Endodermal cell (in vitro differentiated cells): ENCODE results near the gene MYH16. TPM values are rescaled to one million over a fixed set of nuclear protein-coding genes. Genes with fewer than 3 reads are reported as not detected.

Experiments
- DNase-seq: peaks from one replicate; pipeline ENCODE4 v3.0.0-alpha.2; 2017
- H3K27ac ChIP-seq: 2 replicates; pipeline ENCODE4 v1.5.1; 2013; ENCODE audit warnings: mild to moderate bottlenecking, low read depth, low read length, moderate library complexity
- H3K27me3 ChIP-seq: 2 replicates; pipeline ENCODE4 v1.6.1; 2013; ENCODE audit warnings: mild to moderate bottlenecking, low read length, moderate library complexity; ENCODE audit not compliant: insufficient read depth, control insufficient read depth, poor library complexity, severe bottlenecking
- H3K36me3 ChIP-seq: 2 replicates; pipeline ENCODE4 v1.7.0; 2013; ENCODE audit warnings: mild to moderate bottlenecking, low read length, moderate library complexity; ENCODE audit not compliant: control insufficient read depth, insufficient read depth
- H3K4me1 ChIP-seq: one replicate; pipeline ENCODE4 v1.7.0; 2013; ENCODE audit warnings: low read length; ENCODE audit not compliant: control insufficient read depth, insufficient read depth
- H3K4me3 ChIP-seq: 2 replicates; pipeline ENCODE4 v1.5.1; 2013; ENCODE audit warnings: mild to moderate bottlenecking, low read length, moderate library complexity
- H3K9ac ChIP-seq: 2 replicates; pipeline ENCODE4 v1.6.1; 2013; ENCODE audit warnings: mild to moderate bottlenecking, low read length, moderate library complexity; ENCODE audit not compliant: poor library complexity, severe bottlenecking; ENCODE audit errors: extremely low read depth
- H3K9me3 ChIP-seq: 2 replicates; pipeline ENCODE4 v1.6.1; 2013; ENCODE audit warnings: mild to moderate bottlenecking, low read length, moderate library complexity; ENCODE audit not compliant: control insufficient read depth
- H3K27ac Mint-ChIP-seq: 2 replicates; pipeline ENCODE4 v1.8.0; 2020; ENCODE audit warnings: mixed read lengths
- H3K27me3 Mint-ChIP-seq: 2 replicates; pipeline ENCODE4 v1.8.0; 2021; ENCODE audit warnings: mild to moderate bottlenecking, mixed read lengths; ENCODE audit not compliant: insufficient read depth
- H3K36me3 Mint-ChIP-seq: 2 replicates; pipeline ENCODE4 v1.8.0; 2020; ENCODE audit warnings: low read depth, mixed read lengths
- H3K4me1 Mint-ChIP-seq: 2 replicates; pipeline ENCODE4 v1.8.0; 2020; ENCODE audit warnings: mixed read lengths
- H3K4me3 Mint-ChIP-seq: 2 replicates; pipeline ENCODE4 v1.8.0; 2020; ENCODE audit warnings: mild to moderate bottlenecking, moderate library complexity, mixed read lengths
- H3K9me3 Mint-ChIP-seq: 2 replicates; pipeline ENCODE4 v1.8.0; 2020; ENCODE audit warnings: mild to moderate bottlenecking, mixed read lengths
- WGBS, 2 experiments: methylation state at CpG; one replicate each; pipeline versions ENCODE4 v1.1.5 to v1.1.7; 2013; ENCODE audit warnings: missing lambda C conversion rate in 2 of 2, mixed read lengths in 1 of 2; ENCODE audit not compliant: insufficient coverage in 1 of 2, insufficient read length in 1 of 2; 5-methylcytosine and 5-hydroxymethylcytosine counted together
- total RNA-seq, 2 donors: library from RNA; stranded (reverse); fragmentation: NEBNext Ultra II Directional in 1 of 2; extraction: Animal tissue kit (Norgen Biotek cat#: 25700) in 1 of 2; gene quantifications; 2 replicates in 1 of 2; 3 replicates in 1 of 2; pipeline ENCODE4 v1.2.1, GENCODE V29; 2021
- TF ChIP-seq, protein P1 (sequence below): fragments of 200-600 bp; sonication (generic); conservative IDR thresholded peaks from 2 replicates; pipeline ENCODE4 v1.5.0; 2021; ENCODE audit warnings: antibody characterized with exemption, mild to moderate bottlenecking

Gene MYH16
- total RNA-seq, 2 donors from 2014 or later = not detected

DNA sequence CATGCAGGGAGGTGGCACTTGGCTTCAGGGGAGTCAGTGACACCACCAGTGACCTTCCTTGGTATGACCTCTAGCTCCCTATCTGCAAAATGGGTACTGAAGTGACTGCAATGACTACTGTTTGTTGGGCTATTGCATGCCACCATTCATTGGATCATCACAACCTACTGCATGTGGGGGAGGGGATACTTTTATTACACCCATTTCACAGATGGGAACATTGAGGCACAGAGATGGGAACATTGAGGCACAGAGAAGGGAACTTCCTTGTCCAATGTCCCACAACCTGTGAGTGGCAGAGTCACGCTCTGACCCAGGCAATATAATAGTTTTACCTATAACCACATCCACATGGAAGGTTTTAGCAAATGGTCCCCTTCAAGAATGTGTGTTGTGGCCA lies 12.2 kb upstream of the MYH16 start:
- TF ChIP-seq, protein P1, sequence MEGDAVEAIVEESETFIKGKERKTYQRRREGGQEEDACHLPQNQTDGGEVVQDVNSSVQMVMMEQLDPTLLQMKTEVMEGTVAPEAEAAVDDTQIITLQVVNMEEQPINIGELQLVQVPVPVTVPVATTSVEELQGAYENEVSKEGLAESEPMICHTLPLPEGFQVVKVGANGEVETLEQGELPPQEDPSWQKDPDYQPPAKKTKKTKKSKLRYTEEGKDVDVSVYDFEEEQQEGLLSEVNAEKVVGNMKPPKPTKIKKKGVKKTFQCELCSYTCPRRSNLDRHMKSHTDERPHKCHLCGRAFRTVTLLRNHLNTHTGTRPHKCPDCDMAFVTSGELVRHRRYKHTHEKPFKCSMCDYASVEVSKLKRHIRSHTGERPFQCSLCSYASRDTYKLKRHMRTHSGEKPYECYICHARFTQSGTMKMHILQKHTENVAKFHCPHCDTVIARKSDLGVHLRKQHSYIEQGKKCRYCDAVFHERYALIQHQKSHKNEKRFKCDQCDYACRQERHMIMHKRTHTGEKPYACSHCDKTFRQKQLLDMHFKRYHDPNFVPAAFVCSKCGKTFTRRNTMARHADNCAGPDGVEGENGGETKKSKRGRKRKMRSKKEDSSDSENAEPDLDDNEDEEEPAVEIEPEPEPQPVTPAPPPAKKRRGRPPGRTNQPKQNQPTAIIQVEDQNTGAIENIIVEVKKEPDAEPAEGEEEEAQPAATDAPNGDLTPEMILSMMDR = no peak
- 73% methylated on average over 1 of the region's 1 CpG; no CpG with 5 or more reads in 1 of the 2 experiments for WGBS, 2 experiments
- H3K27me3 Mint-ChIP-seq = peaks cover 16% of the 10 kb centered on the region
- Histone ChIP-seq H3K9me3 (no peaks in the 10 kb centered on the region), H3K36me3 (no peaks in the 10 kb centered on the region), H3K27me3 (peaks cover 17% of the 10 kb centered on the region), H3K4me3 (no peak overlapping the region), H3K9ac (no peak overlapping the region), H3K4me1 (no peaks in the 10 kb centered on the region), H3K27ac (no peak overlapping the region)
- H3K9me3 Mint-ChIP-seq = no peaks in the 10 kb centered on the region
- no peaks in the 10 kb centered on the region for H3K4me1 Mint-ChIP-seq
- H3K36me3 Mint-ChIP-seq = no peaks in the 10 kb centered on the region
- DNase-seq = no peak
- H3K27ac Mint-ChIP-seq = no peak overlapping the region
- no peak overlapping the region for H3K4me3 Mint-ChIP-seq

DNA sequence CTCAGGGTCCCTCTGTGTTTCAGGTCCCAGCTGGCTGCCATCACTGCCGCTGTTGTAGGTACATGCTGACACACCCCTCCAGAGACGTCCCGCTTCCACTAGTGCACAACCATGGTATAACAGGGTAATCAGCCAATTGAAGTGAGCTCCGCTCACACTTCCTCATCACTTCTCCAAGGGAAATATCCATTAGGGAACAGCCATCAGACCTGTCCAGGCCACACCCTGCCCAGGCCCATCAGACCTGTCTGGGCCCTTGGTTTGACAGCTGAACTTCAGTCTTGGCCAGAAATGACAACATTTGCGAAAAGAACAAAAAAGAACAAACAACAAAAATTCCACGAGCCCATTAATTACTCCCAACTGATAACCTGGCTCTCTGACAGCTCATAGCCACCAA lies 11.0 kb upstream of the MYH16 start:
- 92 to 100% methylated on average over 1 to 6 of the region's 6 CpGs for WGBS, 2 experiments
- H3K9me3 ChIP-seq = no peaks in the 10 kb centered on the region
- no peaks in the 10 kb centered on the region for H3K36me3 ChIP-seq
- H3K9me3 Mint-ChIP-seq = no peaks in the 10 kb centered on the region
- no peaks in the 10 kb centered on the region for H3K4me1 ChIP-seq
- peaks cover 19% of the 10 kb centered on the region for H3K27me3 Mint-ChIP-seq
- no peak for DNase-seq
- no peaks in the 10 kb centered on the region for H3K36me3 Mint-ChIP-seq
- no peak overlapping the region for H3K27ac Mint-ChIP-seq
- H3K4me1 Mint-ChIP-seq = no peaks in the 10 kb centered on the region
- H3K4me3 Mint-ChIP-seq = no peak overlapping the region
- TF ChIP-seq, protein P1 = no peak
- no peak overlapping the region for H3K4me3 ChIP-seq
- peaks cover 21% of the 10 kb centered on the region for H3K27me3 ChIP-seq
- H3K27ac ChIP-seq = no peak overlapping the region
- H3K9ac ChIP-seq = no peak overlapping the region

DNA sequence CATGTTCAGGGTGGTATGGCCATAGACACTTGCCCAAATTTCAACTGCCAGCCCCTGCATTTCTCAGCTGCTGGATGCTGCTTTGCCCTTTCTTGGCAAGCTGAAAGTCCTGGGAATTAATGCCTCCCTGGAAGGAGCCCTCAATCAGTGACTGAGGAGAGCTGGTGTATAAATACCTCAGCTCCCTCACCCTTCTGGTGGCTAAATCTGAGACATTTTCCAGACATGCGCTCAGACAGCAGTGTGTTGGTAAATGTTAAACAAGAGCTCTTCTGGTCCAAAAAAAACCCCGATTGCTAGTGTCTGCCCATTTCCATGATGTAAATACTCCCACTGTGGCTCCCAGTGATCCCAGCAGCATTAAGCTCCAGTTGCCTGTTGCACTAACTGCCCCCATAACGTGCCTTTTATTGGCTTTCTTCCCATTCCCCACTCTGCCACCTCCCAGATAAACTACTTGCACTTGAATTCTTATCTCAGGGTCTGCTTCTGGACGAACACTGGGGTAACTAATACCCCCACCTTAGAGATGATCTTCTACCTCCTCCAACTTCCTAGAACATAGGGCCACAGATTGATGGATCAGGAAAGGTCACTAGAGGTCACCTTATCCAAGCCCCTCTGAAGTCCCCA lies 6.7 kb upstream of the MYH16 start:
- Histone ChIP-seq H3K4me3 (no peak overlapping the region), H3K9ac (no peak overlapping the region), H3K27me3 (peaks cover 21% of the 10 kb centered on the region), H3K9me3 (no peaks in the 10 kb centered on the region), H3K27ac (no peak overlapping the region), H3K4me1 (no peaks in the 10 kb centered on the region), H3K36me3 (no peaks in the 10 kb centered on the region)
- DNase-seq = no peak
- 88 to 96% methylated on average over 4 of the region's 4 CpGs for WGBS, 2 experiments
- Mint-ChIP-seq H3K9me3 (no peaks in the 10 kb centered on the region), H3K4me1 (no peaks in the 10 kb centered on the region), H3K4me3 (no peak overlapping the region), H3K27ac (no peak overlapping the region), H3K27me3 (peaks cover 19% of the 10 kb centered on the region), H3K36me3 (no peaks in the 10 kb centered on the region)
- TF ChIP-seq, protein P1 = no peak
